Fibroblast of lung (primary cell): ENCODE data around the gene PDSS1. TPM values are rescaled to one million over a fixed set of nuclear protein-coding genes. Genes with fewer than 3 reads are reported as not detected.
A peak's percentile ranks its signal among the peaks of the same experiment; 100 is the strongest.

ENCODE experiments used
- DNase-seq, 2 donors: peaks; one replicate each; pipeline versions ENCODE4 v3.0.0 to v3.0.0-alpha.2; 2010; ENCODE audit warnings: low read depth in 2 of 2
- H2AFZ ChIP-seq: 2 replicates; pipeline ENCODE4 v1.5.1; 2012; ENCODE audit warnings: low read length, control low read depth, inconsistent platforms
- H3K27ac ChIP-seq: 2 replicates; pipeline ENCODE4 v1.5.1; 2011; ENCODE audit warnings: low read length, control low read depth; ENCODE audit not compliant: insufficient read depth
- H3K27me3 ChIP-seq: 2 replicates; pipeline ENCODE4 v1.5.1; 2011; ENCODE audit warnings: mild to moderate bottlenecking, low read length; ENCODE audit not compliant: control insufficient read depth, insufficient read depth
- H3K36me3 ChIP-seq: 2 replicates; pipeline ENCODE4 v1.5.1; 2011; ENCODE audit warnings: low read length; ENCODE audit not compliant: control insufficient read depth, insufficient read depth
- H3K4me1 ChIP-seq: 2 replicates; pipeline ENCODE4 v1.5.1; 2011; ENCODE audit warnings: low read length; ENCODE audit not compliant: control insufficient read depth, insufficient read depth; ENCODE audit errors: extremely low read depth
- H3K4me2 ChIP-seq: 2 replicates; pipeline ENCODE4 v1.5.1; 2011; ENCODE audit warnings: low read length, control low read depth; ENCODE audit not compliant: insufficient read depth; ENCODE audit errors: extremely low read depth
- H3K4me3 ChIP-seq, 4 experiments: fragments of 200-600 bp in 1 of 4; sonication (generic) in 1 of 4; replicated peaks in 1 of 4; 2 replicates each; pipeline ENCODE4 v1.5.1; 2011 to 2016; ENCODE audit warnings: low read length in 4 of 4, low read depth in 3 of 4, mild to moderate bottlenecking in 3 of 4, control low read depth in 2 of 4, inconsistent platforms in 1 of 4, mixed read lengths in 1 of 4; ENCODE audit not compliant: insufficient read depth in 1 of 4; ENCODE audit errors: control extremely low read depth in 1 of 4
- H3K79me2 ChIP-seq: 2 replicates; pipeline ENCODE4 v1.5.1; 2012; ENCODE audit warnings: mild to moderate bottlenecking, low read length, inconsistent platforms; ENCODE audit not compliant: control insufficient read depth, insufficient read depth
- H3K9ac ChIP-seq: 2 replicates; pipeline ENCODE4 v1.5.1; 2011; ENCODE audit warnings: mild to moderate bottlenecking, low read length, control low read depth; ENCODE audit not compliant: insufficient read depth
- H3K9me3 ChIP-seq: 2 replicates; pipeline ENCODE4 v1.5.1; 2012; ENCODE audit warnings: low read depth, low read length; ENCODE audit not compliant: control insufficient read depth, insufficient read depth
- H4K20me1 ChIP-seq: 2 replicates; pipeline ENCODE4 v1.5.1; 2011; ENCODE audit warnings: low read length; ENCODE audit not compliant: control insufficient read depth, insufficient read depth; ENCODE audit errors: extremely low read depth
- EZH2 ChIP-seq: IDR thresholded peaks from 2 replicates; pipeline ENCODE4 v1.5.1; 2012; ENCODE audit warnings: low read length, control low read depth, mild to moderate bottlenecking; ENCODE audit errors: missing control alignments
- polyA plus RNA-seq, 2 donors: library from polyadenylated mRNA; depleted of rRNA in 1 of 2; stranded (reverse) in 1 of 2; unstranded in 1 of 2; fragments of >200 nt; gene quantifications; 2 replicates each; pipeline ENCODE4 v1.2.1, GENCODE V29; 2011 to 2012; ENCODE audit warnings: missing spikeins in 1 of 2
- total RNA-seq: library from RNA; depleted of rRNA; stranded (reverse); fragments of >200 nt; gene quantifications from 2 replicates; pipeline ENCODE4 v1.2.1, GENCODE V29; 2014
- TF ChIP-seq, protein P1 (sequence below), 2 donors: IDR thresholded peaks in 1 of 2; conservative IDR thresholded peaks in 1 of 2; 1 replicate in 1 of 2; 2 replicates in 1 of 2; pipeline ENCODE4 v1.5.1; 2011 to 2012; ENCODE audit warnings: low read length in 2 of 2, control low read depth in 1 of 2, inconsistent platforms in 1 of 2, low read depth in 1 of 2, mild to moderate bottlenecking in 1 of 2

PDSS1 gene
- total and polyA plus RNA-seq, 2 donors (not counting 1 experiment from before 2014, with no cell fraction given): 1.8 to 11.1 TPM

DNA sequence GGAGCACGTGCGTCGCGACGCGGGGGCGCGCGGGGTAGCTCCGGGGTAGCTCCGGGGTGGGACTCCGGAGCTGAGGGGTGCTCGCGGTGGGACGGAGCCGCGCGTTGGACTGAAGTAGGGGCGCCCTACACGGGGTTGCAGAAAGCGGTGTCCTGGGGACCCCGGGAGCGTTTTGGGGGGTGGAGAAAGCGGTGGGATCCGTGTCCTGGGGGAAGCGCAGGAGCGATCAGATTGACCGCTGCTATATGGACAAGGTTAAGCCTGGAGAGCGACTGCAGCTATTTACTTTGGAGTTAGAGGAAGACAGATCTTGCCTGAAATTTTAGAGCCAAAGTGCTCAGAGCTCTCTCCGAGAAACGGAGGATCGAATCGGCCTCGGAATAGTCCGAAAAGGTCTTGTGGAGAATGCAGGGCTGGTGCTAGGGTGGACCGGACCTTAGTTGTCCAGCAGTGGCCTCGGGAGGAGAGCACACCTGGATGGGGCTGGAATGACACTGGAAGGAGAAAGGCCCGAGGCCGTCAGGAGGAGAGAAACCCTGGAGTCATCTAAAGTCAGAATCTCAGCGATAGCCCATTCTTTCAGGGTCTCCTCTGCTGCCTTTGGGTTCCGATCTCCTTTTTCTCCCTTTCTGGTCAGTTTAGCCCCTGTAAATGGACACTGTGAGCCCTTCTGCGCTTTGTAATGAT is 564 bp downstream of the PDSS1 start:
- H3K79me2 ChIP-seq: peaks cover 46% of the 10 kb centered on the region
- peak overlapping the region; percentile 66 for H2AFZ ChIP-seq
- TF ChIP-seq EZH2: no peak
- TF ChIP-seq, protein P1, sequence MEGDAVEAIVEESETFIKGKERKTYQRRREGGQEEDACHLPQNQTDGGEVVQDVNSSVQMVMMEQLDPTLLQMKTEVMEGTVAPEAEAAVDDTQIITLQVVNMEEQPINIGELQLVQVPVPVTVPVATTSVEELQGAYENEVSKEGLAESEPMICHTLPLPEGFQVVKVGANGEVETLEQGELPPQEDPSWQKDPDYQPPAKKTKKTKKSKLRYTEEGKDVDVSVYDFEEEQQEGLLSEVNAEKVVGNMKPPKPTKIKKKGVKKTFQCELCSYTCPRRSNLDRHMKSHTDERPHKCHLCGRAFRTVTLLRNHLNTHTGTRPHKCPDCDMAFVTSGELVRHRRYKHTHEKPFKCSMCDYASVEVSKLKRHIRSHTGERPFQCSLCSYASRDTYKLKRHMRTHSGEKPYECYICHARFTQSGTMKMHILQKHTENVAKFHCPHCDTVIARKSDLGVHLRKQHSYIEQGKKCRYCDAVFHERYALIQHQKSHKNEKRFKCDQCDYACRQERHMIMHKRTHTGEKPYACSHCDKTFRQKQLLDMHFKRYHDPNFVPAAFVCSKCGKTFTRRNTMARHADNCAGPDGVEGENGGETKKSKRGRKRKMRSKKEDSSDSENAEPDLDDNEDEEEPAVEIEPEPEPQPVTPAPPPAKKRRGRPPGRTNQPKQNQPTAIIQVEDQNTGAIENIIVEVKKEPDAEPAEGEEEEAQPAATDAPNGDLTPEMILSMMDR (conservative IDR thresholded peaks at IDR 0.05 in 1 of 2, IDR thresholded peaks at IDR 0.05 in 1 of 2; ENCODE audit: low read depth in 1 of 2, low read length in 2 of 2): no peak
- peak overlapping the region; percentile 78 to 90 (median 84) for H3K4me3 ChIP-seq
- no peaks in the 10 kb centered on the region for H3K36me3 ChIP-seq
- H3K9me3 ChIP-seq: no peaks in the 10 kb centered on the region
- peak overlapping the region; percentile 77 for H3K9ac ChIP-seq
- peaks cover 4% of the 10 kb centered on the region for H3K4me1 ChIP-seq
- DNase-seq: peak in 1 of 2 donors; percentile 1
- H3K27ac ChIP-seq: peak overlapping the region; percentile 84
- no peaks in the 10 kb centered on the region for H4K20me1 ChIP-seq
- H3K27me3 ChIP-seq: no peaks in the 10 kb centered on the region
- H3K4me2 ChIP-seq: peak overlapping the region; percentile 88

DNA sequence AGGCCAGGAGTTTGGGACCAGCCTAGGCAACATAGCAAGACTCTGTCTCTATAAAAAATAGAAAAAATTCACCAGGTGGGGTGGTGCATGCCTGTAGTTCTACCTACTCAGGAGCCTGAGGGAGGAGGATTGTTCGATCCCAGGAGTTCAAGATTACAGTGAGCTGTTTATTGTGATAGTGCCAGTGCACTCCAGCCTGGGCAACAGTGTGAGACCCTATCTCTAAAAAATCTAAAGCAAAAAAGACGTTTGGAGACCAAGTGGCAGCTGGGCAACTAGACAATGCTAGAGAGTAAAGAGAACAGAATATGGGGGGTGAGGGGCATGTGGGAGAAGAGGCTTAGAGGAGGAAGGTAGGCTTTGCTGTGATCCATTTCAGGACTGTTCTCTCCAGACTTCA is 1.4 kb downstream of the PDSS1 start:
- Histone ChIP-seq H3K4me3 (peak overlapping the region; percentile 78 to 90 (median 84)), H3K9ac (no peak overlapping the region), H2AFZ (no peak overlapping the region), H3K79me2 (peaks cover 46% of the 10 kb centered on the region), H3K4me2 (peak overlapping the region; percentile 88), H3K4me1 (peaks cover 4% of the 10 kb centered on the region), H3K27me3 (no peaks in the 10 kb centered on the region), H3K36me3 (no peaks in the 10 kb centered on the region), H4K20me1 (no peaks in the 10 kb centered on the region), H3K27ac (no peak overlapping the region), H3K9me3 (no peaks in the 10 kb centered on the region)
- DNase-seq: no peak
- TF ChIP-seq EZH2: no peak
- TF ChIP-seq, protein P1 (conservative IDR thresholded peaks at IDR 0.05 in 1 of 2, IDR thresholded peaks at IDR 0.05 in 1 of 2; ENCODE audit: low read depth in 1 of 2, low read length in 2 of 2): no peak

DNA sequence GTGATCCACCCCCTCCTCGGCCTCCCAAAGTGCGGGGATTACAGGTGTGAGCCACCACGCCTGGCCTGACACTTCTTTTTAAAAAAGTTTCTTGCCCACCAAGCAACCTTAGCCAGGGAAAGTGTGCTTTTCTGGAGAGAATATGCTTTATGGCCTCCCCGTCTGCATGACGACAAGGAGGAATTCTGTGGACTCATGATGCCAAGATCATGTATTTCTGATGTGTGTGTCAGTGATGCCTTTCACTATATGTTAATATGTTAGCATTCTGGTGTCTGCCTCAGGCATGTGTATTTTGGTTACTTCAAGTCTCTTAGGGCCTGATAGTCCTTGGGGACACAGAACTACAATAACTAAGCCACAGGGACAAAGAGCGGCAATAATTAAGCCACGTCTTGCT is 2.1 kb downstream of the PDSS1 start:
- DNase-seq: no peak
- Histone ChIP-seq H3K9me3 (no peaks in the 10 kb centered on the region), H3K79me2 (peaks cover 46% of the 10 kb centered on the region), H3K27ac (no peak overlapping the region), H3K9ac (no peak overlapping the region), H3K4me3 (no peak overlapping the region), H3K4me1 (peaks cover 4% of the 10 kb centered on the region), H3K36me3 (no peaks in the 10 kb centered on the region), H3K4me2 (no peak overlapping the region), H2AFZ (no peak overlapping the region), H4K20me1 (no peaks in the 10 kb centered on the region), H3K27me3 (no peaks in the 10 kb centered on the region)
- no peak for TF ChIP-seq EZH2
- TF ChIP-seq, protein P1 (conservative IDR thresholded peaks at IDR 0.05 in 1 of 2, IDR thresholded peaks at IDR 0.05 in 1 of 2; ENCODE audit: low read depth in 1 of 2, low read length in 2 of 2): no peak
